GM12874 (cell line): Measurements from ENCODE around the gene OSM.

Experiments used
- TF ChIP-seq, protein P1 (sequence below): IDR thresholded peaks from 2 replicates; pipeline ENCODE4 v1.5.1; 2011; ENCODE audit warnings: low read depth, mild to moderate bottlenecking, control low read depth, low read length, moderate library complexity; ENCODE audit not compliant: insufficient read depth

Gene OSM

DNA sequence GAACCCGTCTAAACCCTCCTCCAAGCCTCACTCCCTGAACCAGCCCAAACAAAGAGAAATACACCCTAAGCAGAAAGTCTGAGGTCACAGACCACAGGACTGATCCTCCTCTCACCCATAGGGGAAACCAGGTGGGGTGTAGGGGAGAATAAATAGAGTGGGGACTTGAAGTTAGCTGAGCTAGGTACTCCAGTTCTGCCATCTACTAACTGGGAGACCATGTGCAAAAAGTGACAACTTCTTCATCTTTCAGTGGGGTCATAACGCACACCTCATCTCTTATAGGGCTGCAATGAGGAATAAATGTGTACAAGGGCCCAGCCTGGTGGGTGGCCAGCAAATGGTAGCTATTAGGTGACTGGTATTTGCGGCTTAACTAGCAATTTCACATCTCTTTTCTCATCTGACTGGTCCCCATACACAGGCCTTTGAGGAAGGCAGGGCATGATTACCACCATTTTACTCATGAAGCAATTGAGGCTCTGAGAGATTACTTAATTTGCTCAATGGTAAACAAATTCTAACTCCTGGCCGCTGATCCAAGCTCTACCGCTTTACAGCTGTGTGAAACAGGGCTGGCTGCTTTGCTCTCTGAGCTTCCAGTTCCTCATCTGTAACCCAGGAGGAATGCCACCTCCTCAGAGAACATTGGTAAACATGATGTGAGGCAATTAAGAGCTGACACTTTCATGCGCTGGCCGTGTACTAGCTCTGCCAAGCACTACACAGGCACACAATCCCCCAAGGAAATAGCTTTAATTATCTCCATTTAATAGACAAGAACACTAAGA is 43.5 kb upstream of the OSM start:
- TF ChIP-seq, protein P1, sequence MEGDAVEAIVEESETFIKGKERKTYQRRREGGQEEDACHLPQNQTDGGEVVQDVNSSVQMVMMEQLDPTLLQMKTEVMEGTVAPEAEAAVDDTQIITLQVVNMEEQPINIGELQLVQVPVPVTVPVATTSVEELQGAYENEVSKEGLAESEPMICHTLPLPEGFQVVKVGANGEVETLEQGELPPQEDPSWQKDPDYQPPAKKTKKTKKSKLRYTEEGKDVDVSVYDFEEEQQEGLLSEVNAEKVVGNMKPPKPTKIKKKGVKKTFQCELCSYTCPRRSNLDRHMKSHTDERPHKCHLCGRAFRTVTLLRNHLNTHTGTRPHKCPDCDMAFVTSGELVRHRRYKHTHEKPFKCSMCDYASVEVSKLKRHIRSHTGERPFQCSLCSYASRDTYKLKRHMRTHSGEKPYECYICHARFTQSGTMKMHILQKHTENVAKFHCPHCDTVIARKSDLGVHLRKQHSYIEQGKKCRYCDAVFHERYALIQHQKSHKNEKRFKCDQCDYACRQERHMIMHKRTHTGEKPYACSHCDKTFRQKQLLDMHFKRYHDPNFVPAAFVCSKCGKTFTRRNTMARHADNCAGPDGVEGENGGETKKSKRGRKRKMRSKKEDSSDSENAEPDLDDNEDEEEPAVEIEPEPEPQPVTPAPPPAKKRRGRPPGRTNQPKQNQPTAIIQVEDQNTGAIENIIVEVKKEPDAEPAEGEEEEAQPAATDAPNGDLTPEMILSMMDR: no peak

DNA sequence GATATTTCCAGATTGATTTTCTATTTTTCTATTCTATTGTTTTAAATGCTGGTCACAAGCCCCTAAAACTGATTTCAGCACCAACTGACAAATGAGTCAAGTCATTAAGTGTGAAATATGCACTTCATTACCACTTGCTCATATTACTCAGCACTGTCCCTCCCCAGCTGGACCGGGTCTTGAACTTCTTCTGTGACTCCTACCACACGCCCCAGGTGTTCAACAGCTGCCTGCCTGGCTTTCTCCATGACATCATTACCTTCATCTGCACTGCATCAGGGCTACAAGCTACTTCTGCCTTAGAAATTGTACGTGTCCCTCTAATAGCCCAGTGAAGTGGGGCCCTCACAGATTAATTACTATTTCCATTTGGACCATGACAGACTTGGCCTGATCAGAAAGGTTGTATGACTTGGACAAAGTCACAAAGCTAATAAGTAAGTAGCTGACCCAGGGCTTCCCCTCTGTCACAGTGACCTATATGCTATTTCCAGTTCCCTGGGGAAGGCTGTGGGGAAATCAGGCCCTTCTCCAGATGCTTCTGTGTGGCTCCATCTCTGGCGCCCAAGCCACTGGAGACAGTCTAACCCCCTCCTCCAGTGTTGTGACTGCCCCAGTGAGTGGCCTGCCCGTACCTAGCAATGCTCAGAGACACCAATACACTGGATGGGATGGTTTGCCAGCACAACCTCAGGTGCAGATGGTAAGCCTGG is 42.0 kb upstream of the OSM start:
- TF ChIP-seq, protein P1: no peak

DNA sequence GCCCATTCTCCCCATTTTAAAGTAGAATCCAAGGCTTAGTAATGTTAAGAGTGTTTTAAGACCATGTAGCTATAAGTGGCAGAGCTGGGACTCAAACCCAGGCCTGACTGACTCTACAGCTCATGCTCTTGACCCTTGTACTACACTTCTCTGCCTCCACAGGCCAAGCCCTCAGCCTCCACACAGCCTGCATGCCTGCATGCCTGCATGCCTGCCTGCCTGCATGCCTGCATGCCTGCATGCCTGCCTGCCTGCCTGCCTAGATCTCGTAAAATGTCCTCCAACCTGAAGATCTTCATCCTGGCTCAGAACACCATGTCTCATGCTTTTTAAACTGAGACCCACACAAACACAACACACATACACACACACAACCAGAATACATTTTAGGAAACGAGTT is 41.4 kb upstream of the OSM start:
- TF ChIP-seq, protein P1: no peak

DNA sequence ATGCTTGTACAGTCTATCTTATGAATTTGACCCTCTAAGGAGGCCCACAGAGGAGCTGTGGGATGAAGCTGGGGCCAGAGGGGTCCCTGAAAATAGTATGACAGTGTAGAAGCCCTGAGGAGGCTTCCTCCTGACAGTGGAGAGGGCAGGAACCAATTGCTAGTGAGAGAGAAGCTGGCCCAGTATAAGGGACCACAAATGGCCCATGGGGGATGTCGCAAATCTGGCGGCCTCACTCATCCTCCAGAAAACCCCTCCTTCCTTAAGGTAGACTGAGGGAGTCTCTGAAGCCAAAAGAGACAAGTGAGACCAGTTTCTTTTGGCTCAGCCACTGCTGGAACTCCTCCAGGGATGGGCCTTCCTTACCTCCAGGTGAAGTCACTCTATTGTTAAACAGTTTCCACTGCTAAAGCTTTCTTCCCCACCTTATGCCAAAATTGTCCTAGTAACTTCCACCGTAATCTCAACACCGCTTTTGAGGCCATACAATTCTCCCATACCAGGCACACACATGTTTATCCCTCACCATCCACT is 40.5 kb upstream of the OSM start:
- TF ChIP-seq, protein P1: no peak

DNA sequence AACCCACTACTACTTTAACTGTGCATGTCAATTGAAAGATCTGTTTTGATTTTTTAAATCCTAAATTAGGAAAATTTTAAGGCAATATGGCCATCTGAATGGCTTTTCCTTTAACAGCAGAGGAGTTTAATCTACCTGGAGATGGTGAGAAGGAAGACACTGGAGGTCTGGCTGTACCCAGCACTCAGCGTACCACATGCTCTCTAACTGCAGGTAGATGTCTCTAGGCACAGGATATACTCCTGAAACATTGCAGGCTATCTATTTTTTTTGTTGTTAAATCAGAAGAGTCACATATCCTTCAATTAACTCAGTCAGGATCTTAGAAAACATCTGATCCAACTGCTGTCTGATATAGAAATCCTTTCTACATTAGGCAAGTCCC is 40.0 kb upstream of the OSM start:
- TF ChIP-seq, protein P1: no peak

DNA sequence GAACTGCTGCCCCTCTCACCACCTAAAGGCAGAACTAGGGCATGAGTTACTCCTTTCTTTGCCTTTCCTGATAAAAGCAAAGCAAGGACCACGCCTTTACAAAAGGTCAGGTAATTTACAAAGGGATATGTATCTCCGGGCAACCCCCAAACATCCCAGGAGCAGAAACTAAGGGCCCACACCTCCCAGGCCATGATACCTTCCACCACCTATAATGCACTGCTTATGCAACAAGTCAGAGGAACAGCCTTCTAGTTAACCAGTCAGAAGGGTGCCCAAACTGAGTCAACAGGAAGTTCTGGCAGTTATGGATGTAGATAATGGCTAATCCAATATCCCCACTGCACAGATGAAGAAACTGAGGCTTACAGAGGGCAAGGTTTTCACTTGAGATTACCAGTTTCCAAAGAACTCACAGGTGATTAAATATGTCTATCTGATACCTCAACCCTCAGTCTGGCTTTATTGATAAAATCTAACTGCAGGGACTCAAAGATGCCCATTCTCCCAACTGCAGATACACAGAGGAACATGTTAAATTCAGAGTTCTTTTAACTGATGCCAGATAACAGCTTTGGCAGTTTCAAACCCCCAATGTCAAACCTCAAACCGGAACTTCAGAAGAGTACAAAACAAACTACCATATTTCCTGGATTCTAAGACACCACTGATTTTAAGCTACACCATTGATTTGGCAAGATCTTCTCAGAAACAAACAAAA is 39.4 kb upstream of the OSM start:
- TF ChIP-seq, protein P1: no peak

DNA sequence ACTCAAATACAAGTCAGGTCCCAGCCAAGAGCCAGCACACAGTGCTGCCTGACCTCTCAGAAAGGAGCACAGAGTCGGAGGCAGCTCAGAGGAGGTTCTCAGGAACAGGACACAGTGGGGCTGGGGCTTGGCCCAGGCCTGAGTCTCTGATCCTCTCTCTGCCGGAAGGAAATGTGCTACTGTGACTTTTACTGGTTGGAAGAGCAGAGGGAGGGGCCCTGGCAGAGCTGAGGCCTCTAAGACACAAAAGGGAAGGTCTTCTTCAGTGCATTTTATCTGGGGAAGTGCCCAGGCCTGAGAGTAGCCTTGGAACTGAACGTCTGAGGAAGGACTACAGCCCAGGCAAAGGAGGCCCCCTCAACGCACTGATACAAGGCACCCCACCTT is 38.9 kb upstream of the OSM start:
- TF ChIP-seq, protein P1: no peak
